Natural killer cell (primary cell): ENCODE results near the gene MCTP1. TPM values are rescaled to one million over a fixed set of nuclear protein-coding genes. Genes with fewer than 3 reads are reported as not detected.

ENCODE experiments used
- ATAC-seq, 3 donors: fragments of 150-1000 bp in 2 of 3; fragments of 200-7000 bp in 1 of 3; cut with Tn5 transposase; 1 replicate in 1 of 3; 2 replicates in 2 of 3; pipeline ENCODE4 v1.10.0; 2021; ENCODE audit warnings: mild to moderate bottlenecking in 2 of 3, moderate library complexity in 2 of 3
- DNase-seq, 2 donors: peaks; one replicate each; pipeline versions ENCODE4 v3.0.0 to v3.0.0-alpha.2; 2013 to 2021; ENCODE audit warnings: mixed read lengths in 1 of 2
- H3K27ac ChIP-seq: one replicate; pipeline ENCODE4 v1.5.1; 2013; ENCODE audit warnings: mild to moderate bottlenecking, low read length
- H3K27me3 ChIP-seq: one replicate; pipeline ENCODE4 v1.6.1; 2013; ENCODE audit warnings: low read length; ENCODE audit not compliant: control insufficient read depth, insufficient read depth
- H3K36me3 ChIP-seq: one replicate; pipeline ENCODE4 v1.6.1; 2013; ENCODE audit warnings: low read length; ENCODE audit not compliant: control insufficient read depth, insufficient read depth
- H3K4me1 ChIP-seq: one replicate; pipeline ENCODE4 v1.6.1; 2013; ENCODE audit warnings: low read length; ENCODE audit not compliant: control insufficient read depth, insufficient read depth
- H3K4me3 ChIP-seq: one replicate; pipeline ENCODE4 v1.5.1; 2013; ENCODE audit warnings: low read length
- H3K9me3 ChIP-seq: one replicate; pipeline ENCODE4 v1.6.1; 2013; ENCODE audit warnings: low read length; ENCODE audit not compliant: control insufficient read depth, insufficient read depth
- H3K27ac Mint-ChIP-seq, 2 donors: one replicate each; pipeline ENCODE4 v1.8.0; 2022; ENCODE audit warnings: mild to moderate bottlenecking in 2 of 2, mixed read lengths in 2 of 2, moderate library complexity in 1 of 2
- H3K27me3 Mint-ChIP-seq, 2 donors: one replicate each; pipeline ENCODE4 v1.8.0; 2022; ENCODE audit warnings: low read depth in 2 of 2, mixed read lengths in 2 of 2
- H3K36me3 Mint-ChIP-seq: one replicate; pipeline ENCODE4 v1.8.0; 2022; ENCODE audit warnings: mixed read lengths
- H3K4me1 Mint-ChIP-seq, 2 donors: one replicate each; pipeline ENCODE4 v1.8.0; 2022; ENCODE audit warnings: mixed read lengths in 2 of 2
- H3K4me3 Mint-ChIP-seq: one replicate; pipeline ENCODE4 v1.8.0; 2022; ENCODE audit warnings: mild to moderate bottlenecking, moderate library complexity, mixed read lengths
- H3K9me3 Mint-ChIP-seq, 2 donors: one replicate each; pipeline ENCODE4 v1.8.0; 2022; ENCODE audit warnings: mixed read lengths in 2 of 2
- WGBS: methylation state at CpG from one replicate; pipeline ENCODE4 v1.1.7; 2013; ENCODE audit warnings: missing lambda C conversion rate; ENCODE audit not compliant: insufficient coverage; 5-methylcytosine and 5-hydroxymethylcytosine counted together
- intact Hi-C: fragments of 100-400 bp; cut with micrococcal nuclease; formaldehyde crosslinking; loops from one replicate; pipeline ENCODE4 v1.14.2; 2022
- total RNA-seq, 4 donors: library from RNA; stranded (reverse); fragments of 120-200 nt in 1 of 4; gene quantifications; one replicate each; pipeline versions ENCODE4 v1.2.3 to v1.2.4, GENCODE V29; 2013 to 2022
- TF ChIP-seq, protein P1 (sequence below): fragments of 200-600 bp; IDR thresholded peaks from one replicate; pipeline ENCODE4 v1.8.0; 2022; ENCODE audit warnings: antibody characterized with exemption

MCTP1 gene
- total RNA-seq, 3 donors from 2014 or later (not counting 1 experiment from before 2014, with no cell fraction given): 4.7 to 15.1 (median 9.8) TPM

DNA sequence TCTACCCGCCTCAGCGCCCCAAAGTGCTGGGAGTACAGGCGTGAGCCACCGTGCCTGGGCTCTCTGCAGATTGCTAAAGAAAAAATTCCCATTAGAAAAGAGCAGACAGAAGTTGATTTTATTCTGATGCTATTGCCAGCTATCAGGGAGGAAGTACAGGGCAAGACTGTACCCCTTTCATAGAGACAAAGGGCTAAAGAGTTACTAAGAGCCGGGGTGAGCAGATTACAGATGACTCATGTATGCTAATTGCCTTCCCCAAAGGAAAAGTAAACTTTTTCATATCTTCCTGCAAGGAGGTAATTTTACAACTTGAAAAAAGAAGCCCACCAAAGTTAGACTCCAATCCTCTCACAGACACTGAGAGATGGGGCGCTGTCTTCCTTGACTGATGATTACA, 42.3 kb upstream of the MCTP1 start:
- no peaks in the 10 kb centered on the region for H3K4me1 ChIP-seq
- DNase-seq: no peak
- no peaks in the 10 kb centered on the region for H3K36me3 ChIP-seq
- Mint-ChIP-seq H3K4me3 (no peak overlapping the region), H3K27ac (no peak overlapping the region), H3K36me3 (no peaks in the 10 kb centered on the region), H3K27me3 (peaks cover 0 to 4% of the 10 kb centered on the region in 2 donors), H3K4me1 (no peaks in the 10 kb centered on the region), H3K9me3 (peaks cover 4 to 8% of the 10 kb centered on the region in 2 donors)
- intact Hi-C loops: no loop called here
- H3K27me3 ChIP-seq: no peaks in the 10 kb centered on the region
- H3K4me3 ChIP-seq: no peak overlapping the region
- WGBS: 72% methylated on average over 5 of the region's 6 CpGs
- H3K27ac ChIP-seq: no peak overlapping the region
- H3K9me3 ChIP-seq: peaks cover 3% of the 10 kb centered on the region
- TF ChIP-seq, protein P1, sequence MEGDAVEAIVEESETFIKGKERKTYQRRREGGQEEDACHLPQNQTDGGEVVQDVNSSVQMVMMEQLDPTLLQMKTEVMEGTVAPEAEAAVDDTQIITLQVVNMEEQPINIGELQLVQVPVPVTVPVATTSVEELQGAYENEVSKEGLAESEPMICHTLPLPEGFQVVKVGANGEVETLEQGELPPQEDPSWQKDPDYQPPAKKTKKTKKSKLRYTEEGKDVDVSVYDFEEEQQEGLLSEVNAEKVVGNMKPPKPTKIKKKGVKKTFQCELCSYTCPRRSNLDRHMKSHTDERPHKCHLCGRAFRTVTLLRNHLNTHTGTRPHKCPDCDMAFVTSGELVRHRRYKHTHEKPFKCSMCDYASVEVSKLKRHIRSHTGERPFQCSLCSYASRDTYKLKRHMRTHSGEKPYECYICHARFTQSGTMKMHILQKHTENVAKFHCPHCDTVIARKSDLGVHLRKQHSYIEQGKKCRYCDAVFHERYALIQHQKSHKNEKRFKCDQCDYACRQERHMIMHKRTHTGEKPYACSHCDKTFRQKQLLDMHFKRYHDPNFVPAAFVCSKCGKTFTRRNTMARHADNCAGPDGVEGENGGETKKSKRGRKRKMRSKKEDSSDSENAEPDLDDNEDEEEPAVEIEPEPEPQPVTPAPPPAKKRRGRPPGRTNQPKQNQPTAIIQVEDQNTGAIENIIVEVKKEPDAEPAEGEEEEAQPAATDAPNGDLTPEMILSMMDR: no peak
- no peak for ATAC-seq

DNA sequence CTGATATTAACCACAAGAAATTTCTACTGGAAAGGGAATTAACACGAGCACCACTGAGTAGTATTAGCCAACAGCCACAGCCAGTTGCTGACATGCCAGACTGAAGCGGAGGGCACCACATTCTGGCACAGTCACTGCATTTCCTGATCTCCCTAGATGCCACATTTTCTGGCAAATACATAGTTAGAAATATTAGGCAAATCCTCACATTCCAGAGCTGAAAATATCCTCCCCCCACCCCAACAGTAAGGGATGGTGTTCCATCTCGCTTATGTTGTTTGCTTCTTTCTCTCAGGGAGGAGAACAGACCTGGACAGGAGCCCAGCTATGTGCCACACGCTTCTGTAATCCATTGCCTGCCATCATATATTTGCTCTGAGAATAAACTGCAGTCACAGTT, 32.8 kb upstream of the MCTP1 start:
- intact Hi-C loops: no loop called here
- Histone ChIP-seq H3K27ac (no peak overlapping the region), H3K4me1 (no peaks in the 10 kb centered on the region), H3K9me3 (no peaks in the 10 kb centered on the region), H3K4me3 (no peak overlapping the region), H3K27me3 (no peaks in the 10 kb centered on the region), H3K36me3 (no peaks in the 10 kb centered on the region)
- peaks cover 0 to 4% of the 10 kb centered on the region in 2 donors for H3K27me3 Mint-ChIP-seq
- no peaks in the 10 kb centered on the region for H3K4me1 Mint-ChIP-seq
- no peak overlapping the region for H3K27ac Mint-ChIP-seq
- H3K9me3 Mint-ChIP-seq: peaks cover 0 to 5% of the 10 kb centered on the region in 2 donors
- H3K36me3 Mint-ChIP-seq: no peaks in the 10 kb centered on the region
- ATAC-seq (no peak), DNase-seq (no peak)
- TF ChIP-seq, protein P1: no peak
- no peak overlapping the region for H3K4me3 Mint-ChIP-seq
- 81% methylated on average over 4 of the region's 4 CpGs for WGBS

DNA sequence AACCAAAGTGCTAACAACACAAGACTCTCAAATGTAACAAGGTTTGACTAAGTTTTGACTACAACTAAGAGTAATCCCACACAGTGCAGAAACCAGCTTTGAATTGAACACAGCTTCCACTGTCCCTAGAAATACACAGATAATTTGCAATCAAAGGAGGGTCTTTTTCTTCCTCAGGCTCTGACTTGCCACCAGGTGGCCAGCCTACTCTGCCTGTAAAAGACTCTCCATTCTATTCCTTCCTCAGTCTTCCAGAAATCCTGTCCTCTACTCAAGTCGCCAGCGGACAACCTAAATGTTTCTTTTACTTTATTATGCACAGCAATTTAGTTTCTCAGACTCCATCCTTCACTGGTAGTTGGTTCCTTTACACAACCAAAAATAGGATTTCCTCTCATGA, 32.2 kb upstream of the MCTP1 start:
- 90% methylated on average over 2 of the region's 2 CpGs for WGBS
- H3K36me3 Mint-ChIP-seq: no peaks in the 10 kb centered on the region
- H3K4me3 Mint-ChIP-seq: no peak overlapping the region
- TF ChIP-seq, protein P1: no peak
- H3K36me3 ChIP-seq: no peaks in the 10 kb centered on the region
- DNase-seq (no peak), ATAC-seq (no peak)
- H3K9me3 ChIP-seq: no peaks in the 10 kb centered on the region
- no peak overlapping the region for H3K4me3 ChIP-seq
- H3K9me3 Mint-ChIP-seq: peaks cover 0 to 5% of the 10 kb centered on the region in 2 donors
- peaks cover 0 to 4% of the 10 kb centered on the region in 2 donors for H3K27me3 Mint-ChIP-seq
- H3K27ac Mint-ChIP-seq: no peak overlapping the region
- H3K4me1 Mint-ChIP-seq: no peaks in the 10 kb centered on the region
- intact Hi-C loops: no loop called here
- H3K4me1 ChIP-seq: no peaks in the 10 kb centered on the region
- no peaks in the 10 kb centered on the region for H3K27me3 ChIP-seq
- H3K27ac ChIP-seq: no peak overlapping the region

DNA sequence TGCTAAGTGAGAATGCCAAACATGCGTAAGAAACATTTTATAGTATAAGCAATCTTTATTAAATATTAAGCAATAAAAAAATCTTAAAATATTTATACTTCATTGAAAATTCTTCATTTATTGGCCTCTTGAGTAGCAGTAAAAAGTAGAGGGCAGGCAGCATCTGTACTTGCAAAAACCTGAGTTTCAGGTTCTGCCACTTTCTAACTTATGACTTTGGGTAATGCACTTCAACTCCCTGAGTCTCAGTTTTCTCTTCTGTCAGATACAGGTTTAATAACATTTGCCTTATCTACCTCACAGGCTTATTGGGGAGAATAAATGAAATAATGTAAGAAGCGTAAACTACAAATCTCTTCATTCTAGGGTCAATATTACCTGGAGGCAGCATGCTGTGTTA, 19.8 kb upstream of the MCTP1 start:
- TF ChIP-seq, protein P1: no peak
- H3K36me3 Mint-ChIP-seq: no peaks in the 10 kb centered on the region
- no peak overlapping the region for H3K27ac Mint-ChIP-seq
- peaks cover 2% of the 10 kb centered on the region for H3K27me3 ChIP-seq
- intact Hi-C loops: no loop called here
- no peaks in the 10 kb centered on the region for H3K4me1 Mint-ChIP-seq
- ATAC-seq (no peak), DNase-seq (no peak)
- H3K4me3 ChIP-seq: no peak overlapping the region
- H3K27ac ChIP-seq: no peak overlapping the region
- peaks cover 0 to 9% of the 10 kb centered on the region in 2 donors for H3K27me3 Mint-ChIP-seq
- no peak overlapping the region for H3K4me3 Mint-ChIP-seq
- no peaks in the 10 kb centered on the region for H3K36me3 ChIP-seq
- H3K4me1 ChIP-seq: no peaks in the 10 kb centered on the region
- WGBS: 83% methylated on average over 1 of the region's 2 CpGs
- H3K9me3 Mint-ChIP-seq: peaks cover 0 to 5% of the 10 kb centered on the region in 2 donors
- no peaks in the 10 kb centered on the region for H3K9me3 ChIP-seq
